ENCODE measurements around the gene TRMT1.

DNA sequence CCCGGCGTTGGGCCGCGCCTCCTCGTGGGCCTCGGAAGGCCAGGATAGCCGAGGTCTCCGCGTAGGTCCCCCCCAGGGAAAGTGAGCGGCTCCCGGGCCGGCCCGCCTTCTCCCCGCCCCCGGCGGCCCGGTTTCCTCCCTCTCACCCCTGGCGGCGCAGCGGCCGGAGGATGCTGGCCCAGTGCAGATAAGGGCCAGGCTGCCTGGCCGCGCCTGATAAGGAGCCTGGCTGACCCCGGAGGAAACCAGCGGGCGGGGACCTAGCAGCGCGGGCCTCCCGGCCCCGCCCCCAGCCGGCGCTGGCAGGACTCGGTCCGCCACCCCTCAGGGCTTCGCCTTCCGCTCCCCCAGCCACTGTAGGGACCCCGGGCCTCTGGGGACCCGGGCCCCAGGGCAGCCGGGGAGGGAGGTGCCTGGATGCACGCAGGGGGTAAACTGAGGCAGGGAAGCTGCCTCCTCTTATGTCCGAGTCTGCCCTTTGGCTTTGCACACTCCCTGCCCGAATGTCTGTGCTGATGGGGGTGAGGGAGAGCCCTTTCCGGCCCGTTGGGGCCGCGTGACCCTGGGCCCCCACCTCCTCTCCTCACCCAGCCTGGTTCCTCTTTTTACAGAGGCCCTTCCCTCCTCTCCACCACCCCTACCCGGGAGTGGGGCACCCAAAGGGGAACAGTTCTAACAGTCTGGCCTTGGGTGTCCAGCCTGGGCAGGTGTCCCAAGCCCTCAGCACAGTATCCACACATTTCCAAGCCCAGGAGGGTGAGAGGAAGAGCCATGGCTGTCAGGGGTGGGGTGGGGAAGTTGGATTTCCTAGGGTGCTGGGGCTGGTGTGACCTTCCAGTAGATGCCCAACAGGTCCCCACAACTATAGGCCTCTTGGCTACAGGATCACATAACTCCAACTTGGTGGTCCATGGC, 13.6 kb downstream of the TRMT1 start, which contains the start of gene LYL1:
- TF ChIP-seq, protein P1, sequence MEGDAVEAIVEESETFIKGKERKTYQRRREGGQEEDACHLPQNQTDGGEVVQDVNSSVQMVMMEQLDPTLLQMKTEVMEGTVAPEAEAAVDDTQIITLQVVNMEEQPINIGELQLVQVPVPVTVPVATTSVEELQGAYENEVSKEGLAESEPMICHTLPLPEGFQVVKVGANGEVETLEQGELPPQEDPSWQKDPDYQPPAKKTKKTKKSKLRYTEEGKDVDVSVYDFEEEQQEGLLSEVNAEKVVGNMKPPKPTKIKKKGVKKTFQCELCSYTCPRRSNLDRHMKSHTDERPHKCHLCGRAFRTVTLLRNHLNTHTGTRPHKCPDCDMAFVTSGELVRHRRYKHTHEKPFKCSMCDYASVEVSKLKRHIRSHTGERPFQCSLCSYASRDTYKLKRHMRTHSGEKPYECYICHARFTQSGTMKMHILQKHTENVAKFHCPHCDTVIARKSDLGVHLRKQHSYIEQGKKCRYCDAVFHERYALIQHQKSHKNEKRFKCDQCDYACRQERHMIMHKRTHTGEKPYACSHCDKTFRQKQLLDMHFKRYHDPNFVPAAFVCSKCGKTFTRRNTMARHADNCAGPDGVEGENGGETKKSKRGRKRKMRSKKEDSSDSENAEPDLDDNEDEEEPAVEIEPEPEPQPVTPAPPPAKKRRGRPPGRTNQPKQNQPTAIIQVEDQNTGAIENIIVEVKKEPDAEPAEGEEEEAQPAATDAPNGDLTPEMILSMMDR (IDR thresholded peaks at IDR 0.05): no peak
- no peak for TF ChIP-seq EZH2 (IDR thresholded peaks at IDR 0.05; ENCODE audit: borderline replicate concordance, insufficient read depth, low read depth, low read length, poor library complexity, severe bottlenecking)

Measured in B cell (primary cell).